Measurements from ENCODE around the gene RFFL. TPM values are rescaled to one million over a fixed set of nuclear protein-coding genes. Genes with fewer than 3 reads are reported as not detected.

RFFL gene
- total and polyA plus RNA-seq, 9 of the 15 experiments (the other 6 are each of a cell fraction or from before 2014, with no cell fraction given): 3.4 to 18.1 (median 12.8) TPM

GRCh38 chr17:34981538-34982241, 81.8 kb downstream of the RFFL start:
- WGBS (ENCODE audit: insufficient coverage, low coverage, missing lambda C conversion rate): 1% methylated on average over 8 of the region's 8 CpGs
- ChIA-PET POLR2A (interaction anchor here (0.5 to 3.4 kb wide), 23 partner anchors 10 to 1373 kb away, joined by 3 to 27 read pairs (median 4); partner anchors contain the start of genes RAD51D and RFFL), CTCF (ENCODE audit: low intra/inter-chr PET ratio) (interaction anchor here (0.9 kb wide), 1 partner anchor 552 kb away, joined by 3 read pairs; no protein-coding TSS in a partner anchor)
- in situ Hi-C loops (cut with MboI): no loop called here
- H3K27ac ChIP-seq (ENCODE audit: extremely low read depth, low read depth, low read length): peak overlapping the region; percentile 96
- intact Hi-C loops (cut with micrococcal nuclease): loop anchor here (2.0 to 5.0 kb wide), 3 partner anchors 21 to 106 kb away; partner anchors contain the start of genes CCT6B and ZNF830
- H3K79me2 ChIP-seq (ENCODE audit: control insufficient read depth, insufficient read depth, low read length): peaks cover 52% of the 10 kb centered on the region
- H3K4me1 ChIP-seq (replicated peaks in 1 of 2; ENCODE audit: control insufficient read depth in 2 of 2, insufficient read depth in 2 of 2, low read length in 2 of 2): peaks cover 17 to 26% of the 10 kb centered on the region in 2 experiments; a peak in 4 of 5 replicates
- BruUV-seq (replicated peaks): TSS peak; percentile 54
- peak overlapping the region; percentile 89 for H3K4me2 ChIP-seq (ENCODE audit: insufficient read depth, low read length)
- peak overlapping the region; percentile 78 for H3K4me3 ChIP-seq
- ATAC-seq (peak; percentile 52), DNase-seq (ENCODE audit: extremely low read depth in 1 of 4, low spot score in 3 of 4) (peak; percentile 34 to 84 (median 56)), FAIRE-seq (peak; percentile 75)
- no peaks in the 10 kb centered on the region for H3K9me3 ChIP-seq (replicated peaks; ENCODE audit: control insufficient read depth, insufficient read depth, low read depth, low read length)
- H4K20me1 ChIP-seq (replicated peaks; ENCODE audit: control insufficient read depth, insufficient read depth, low read length): no peaks in the 10 kb centered on the region
- no peaks in the 10 kb centered on the region for H3K9me1 ChIP-seq (ENCODE audit: control insufficient read depth, insufficient read depth, low read length)
- peaks cover 34% of the 10 kb centered on the region for H3K36me3 ChIP-seq (ENCODE audit: control insufficient read depth, insufficient read depth, low read length)
- H3K27me3 ChIP-seq (ENCODE audit: control insufficient read depth in 2 of 2, insufficient read depth in 2 of 2, low read length in 2 of 2): no peaks in the 10 kb centered on the region
- H3K9ac ChIP-seq (ENCODE audit: insufficient read depth in 1 of 2, low read depth in 2 of 2, low read length in 2 of 2): peak overlapping the region in 1 of 2 experiments; percentile 99; a peak in 3 of 4 replicates
- H2AFZ ChIP-seq (ENCODE audit: low read depth, low read length): peak overlapping the region; percentile 66
- TF ChIP-seq SETDB1 (IDR thresholded peaks at IDR 0.05; ENCODE audit: low read length) (no peak), HMGN3 (IDR thresholded peaks at IDR 0.05; ENCODE audit: borderline replicate concordance, extremely low read depth, insufficient read length, low read depth, low read length) (no peak), ZC3H4 (CRISPR knock-in tag; IDR thresholded peaks at IDR 0.05; ENCODE audit: borderline replicate concordance) (no peak), MXD1 (CRISPR knock-in tag; IDR thresholded peaks at IDR 0.05; ENCODE audit: borderline replicate concordance, poor library complexity, severe bottlenecking) (no peak), TRIM28 (IDR thresholded peaks at IDR 0.05) (no peak), TFAM (CRISPR knock-in tag; conservative IDR thresholded peaks at IDR 0.05) (no peak), E4F1 (CRISPR knock-in tag; IDR thresholded peaks at IDR 0.05; ENCODE audit: borderline replicate concordance) (no peak), ZNF280A (IDR thresholded peaks at IDR 0.05; ENCODE audit: low read depth, partially characterized antibody) (no peak), SP1 (CRISPR knock-in tag; IDR thresholded peaks at IDR 0.05) (0 out of 2 replicates have a peak, but pooled peaks have one; percentile 5), NEUROD1 (IDR thresholded peaks at IDR 0.05; ENCODE audit: borderline replicate concordance, low read depth, low read length, partially characterized antibody) (no peak), ZNF785 (CRISPR knock-in tag; IDR thresholded peaks at IDR 0.05) (no peak), NFXL1 (CRISPR knock-in tag; IDR thresholded peaks at IDR 0.05) (no peak), SMAD4 (CRISPR knock-in tag; conservative IDR thresholded peaks at IDR 0.05) (no peak), CBFA2T2 (conservative IDR thresholded peaks at IDR 0.05) (peak; percentile 77), ZNF778 (CRISPR knock-in tag; IDR thresholded peaks at IDR 0.05) (no peak), HSF4 (CRISPR knock-in tag; IDR thresholded peaks at IDR 0.05; ENCODE audit: borderline replicate concordance) (no peak)

Measured in K562 (cell line).